NCI-H446 treated with DMSO at 0.1 percent for 48 hours (cell line): Measurements from ENCODE around the gene DNAH7.

Experiments used
- DNase-seq: peaks from one replicate; lab custom pipeline; 2025; lab: John Stamatoyannopoulos, UW

Gene DNAH7

GRCh38 chr2:195863121-195863520 lies 205.5 kb downstream of the DNAH7 start:
- no peak for DNase-seq

DNA sequence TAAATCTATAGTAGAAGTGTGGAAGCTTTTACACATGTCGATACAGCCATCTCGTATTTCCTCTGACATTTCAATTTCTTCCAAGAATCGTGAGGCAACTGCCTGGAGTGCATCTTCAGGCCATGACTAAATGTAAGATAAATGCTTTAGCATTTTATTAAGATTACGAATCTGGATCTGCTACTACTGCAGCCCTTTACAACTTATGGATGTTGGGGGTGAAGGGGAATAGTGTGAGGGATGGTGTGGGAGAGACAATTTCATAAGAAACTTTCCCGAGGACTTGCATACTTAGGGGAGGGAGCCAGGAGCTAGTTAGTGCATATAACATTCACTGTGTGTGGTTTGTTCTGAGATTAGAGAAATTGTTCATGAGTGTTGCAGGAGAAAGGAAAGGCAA lies 206.8 kb downstream of the DNAH7 start:
- no peak for DNase-seq

- no peak for DNase-seq
Observed at GRCh38 chr2:195859513-195859912, 209.1 kb downstream of the DNAH7 start.

DNA sequence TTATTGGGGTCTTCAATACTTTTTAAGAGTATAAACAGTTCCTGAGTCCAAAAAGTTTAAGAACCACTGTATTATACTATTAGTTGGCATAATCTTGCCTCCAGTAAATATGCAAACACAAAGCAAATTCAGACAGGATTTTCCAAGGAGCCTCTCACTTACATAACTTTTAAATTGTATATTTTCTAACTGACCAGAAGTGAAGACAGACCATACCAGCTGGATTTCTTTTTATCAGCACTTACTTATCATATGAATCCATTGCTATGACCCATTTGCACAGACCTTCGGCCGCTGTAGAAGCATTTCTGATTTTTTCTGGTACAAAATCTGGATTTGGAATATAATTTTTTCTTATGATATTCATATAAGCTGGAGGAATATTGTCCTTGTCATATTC lies 211.5 kb downstream of the DNAH7 start:
- DNase-seq: no peak

DNA sequence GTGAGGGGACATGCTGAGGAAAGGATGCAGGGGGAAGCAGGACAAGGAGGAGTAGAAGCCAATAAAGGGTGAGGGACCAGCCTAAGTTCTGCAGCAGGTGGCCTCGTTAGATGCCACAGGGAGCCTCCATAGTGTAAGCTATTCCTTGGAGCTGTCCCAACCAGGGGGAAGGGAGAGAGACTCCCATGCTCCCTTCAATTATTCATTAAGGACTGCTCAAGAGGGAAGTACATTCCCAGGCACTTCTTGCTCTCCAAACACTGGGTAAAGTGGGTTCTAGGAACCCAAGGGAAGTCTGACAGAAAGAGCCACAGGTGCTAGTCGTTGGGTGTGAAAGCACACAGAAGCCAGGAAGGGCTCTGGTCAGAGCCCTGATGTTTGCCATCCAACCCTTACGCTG lies 217.9 kb downstream of the DNAH7 start:
- DNase-seq: no peak

DNA sequence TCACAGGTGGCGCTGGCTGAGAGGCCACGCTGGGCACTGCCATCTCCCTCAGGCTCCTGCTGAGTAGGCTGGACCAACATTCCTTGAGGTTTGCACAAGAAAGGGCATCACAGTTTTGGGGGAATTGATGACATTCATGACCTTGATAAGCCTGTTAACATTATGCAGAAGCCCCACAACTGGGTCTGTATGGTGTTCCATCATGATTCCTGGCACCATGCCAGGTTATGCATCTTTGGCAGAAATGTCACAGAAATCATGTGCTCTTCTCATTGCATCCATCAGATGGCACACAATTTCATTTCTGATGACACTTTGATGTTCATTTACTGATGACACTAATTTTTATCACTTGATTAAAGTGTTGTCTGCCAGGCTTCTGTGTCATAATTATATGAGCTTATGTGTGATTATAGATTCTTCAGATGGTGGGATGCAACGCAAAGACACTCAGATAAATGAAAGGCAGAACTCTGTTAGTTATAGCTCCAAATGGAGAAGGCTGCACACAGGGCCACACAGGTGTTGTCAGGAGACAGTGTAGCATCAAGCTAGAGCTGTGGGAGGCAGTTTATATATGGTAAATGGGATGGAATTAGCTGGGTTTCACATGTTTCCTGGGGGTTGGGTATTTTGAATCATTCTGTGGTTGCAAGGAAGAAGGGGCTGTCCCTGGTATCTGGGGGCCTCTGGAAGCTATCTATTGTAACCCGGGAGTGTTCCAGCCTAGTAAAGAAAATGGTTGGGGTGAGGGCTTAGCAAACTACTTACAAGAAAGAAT lies 220.3 kb downstream of the DNAH7 start:
- DNase-seq: no peak

DNA sequence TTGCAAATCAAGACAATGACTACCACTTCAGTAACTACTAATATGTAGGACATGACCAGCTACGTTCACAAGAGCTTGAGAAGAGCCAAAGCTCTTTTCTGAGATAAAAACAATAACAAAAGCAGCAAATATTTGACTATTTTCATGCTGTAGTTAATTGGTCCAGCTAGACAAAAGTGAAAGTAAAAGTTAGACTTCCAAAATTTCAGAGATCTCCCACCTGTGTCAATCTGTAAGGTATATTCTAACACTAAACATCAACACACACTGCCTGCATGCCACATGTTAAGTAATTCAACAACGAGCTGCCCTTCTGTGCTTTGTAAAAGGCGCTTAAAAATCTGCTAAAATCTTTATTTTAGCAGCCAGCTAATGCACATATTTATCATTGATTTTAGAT lies 225.7 kb downstream of the DNAH7 start:
- no peak for DNase-seq

DNA sequence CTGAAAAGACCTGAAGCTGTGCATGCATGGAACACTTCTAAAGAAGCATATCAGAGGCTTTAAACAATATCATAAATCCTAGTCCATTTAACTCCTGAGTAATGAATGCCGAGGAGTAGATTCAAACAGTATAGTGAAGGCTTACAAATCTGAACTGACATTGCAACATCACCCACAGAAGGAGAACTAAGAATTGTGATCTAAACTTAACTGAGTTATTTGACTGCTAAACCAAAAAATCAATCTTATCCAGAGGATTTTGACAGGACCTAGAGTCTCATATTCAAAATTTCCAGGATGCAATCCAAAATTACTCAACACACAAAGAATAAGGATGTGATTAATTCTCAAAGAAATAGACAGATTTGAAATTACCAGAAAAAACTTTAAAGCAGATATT lies 230.6 kb downstream of the DNAH7 start:
- no peak for DNase-seq

DNA sequence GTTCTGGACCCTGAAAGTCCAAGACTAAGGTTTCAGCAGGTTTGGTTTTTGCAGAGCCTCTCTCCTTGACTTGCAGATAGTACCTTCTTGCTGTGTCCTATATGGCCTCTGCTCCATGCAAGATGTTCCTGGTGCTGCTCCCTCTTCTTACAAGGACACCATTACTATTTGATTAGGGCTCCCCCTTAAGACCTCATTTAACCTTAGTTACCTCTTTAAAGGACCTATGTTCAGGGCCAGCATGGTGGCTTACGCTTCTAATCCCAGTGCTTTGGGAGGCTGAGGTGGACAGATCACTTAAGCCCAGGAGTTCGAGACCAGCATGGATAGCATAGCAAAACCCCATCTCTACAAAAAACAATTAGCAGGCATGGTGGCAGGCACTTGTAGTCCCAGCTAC lies 232.6 kb downstream of the DNAH7 start:
- DNase-seq: no peak

DNA sequence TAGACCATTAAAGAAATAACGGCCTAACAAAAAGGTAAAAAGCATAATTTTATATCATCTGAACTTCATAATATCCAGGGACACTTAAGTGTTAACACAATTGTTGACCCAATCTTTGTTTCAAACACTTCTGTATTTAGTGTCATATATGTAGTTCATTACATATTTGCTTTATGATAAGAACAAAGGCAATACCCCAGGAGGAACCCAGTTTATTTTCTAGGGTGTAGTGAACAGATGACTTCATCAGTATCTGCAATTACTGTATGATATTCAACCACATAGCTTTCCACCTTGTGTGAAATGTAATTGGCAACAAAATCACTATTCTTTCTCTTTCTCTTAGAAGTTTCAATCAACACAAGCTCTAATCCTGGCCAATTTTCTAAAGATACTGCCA lies 233.8 kb downstream of the DNAH7 start:
- DNase-seq: no peak

DNA sequence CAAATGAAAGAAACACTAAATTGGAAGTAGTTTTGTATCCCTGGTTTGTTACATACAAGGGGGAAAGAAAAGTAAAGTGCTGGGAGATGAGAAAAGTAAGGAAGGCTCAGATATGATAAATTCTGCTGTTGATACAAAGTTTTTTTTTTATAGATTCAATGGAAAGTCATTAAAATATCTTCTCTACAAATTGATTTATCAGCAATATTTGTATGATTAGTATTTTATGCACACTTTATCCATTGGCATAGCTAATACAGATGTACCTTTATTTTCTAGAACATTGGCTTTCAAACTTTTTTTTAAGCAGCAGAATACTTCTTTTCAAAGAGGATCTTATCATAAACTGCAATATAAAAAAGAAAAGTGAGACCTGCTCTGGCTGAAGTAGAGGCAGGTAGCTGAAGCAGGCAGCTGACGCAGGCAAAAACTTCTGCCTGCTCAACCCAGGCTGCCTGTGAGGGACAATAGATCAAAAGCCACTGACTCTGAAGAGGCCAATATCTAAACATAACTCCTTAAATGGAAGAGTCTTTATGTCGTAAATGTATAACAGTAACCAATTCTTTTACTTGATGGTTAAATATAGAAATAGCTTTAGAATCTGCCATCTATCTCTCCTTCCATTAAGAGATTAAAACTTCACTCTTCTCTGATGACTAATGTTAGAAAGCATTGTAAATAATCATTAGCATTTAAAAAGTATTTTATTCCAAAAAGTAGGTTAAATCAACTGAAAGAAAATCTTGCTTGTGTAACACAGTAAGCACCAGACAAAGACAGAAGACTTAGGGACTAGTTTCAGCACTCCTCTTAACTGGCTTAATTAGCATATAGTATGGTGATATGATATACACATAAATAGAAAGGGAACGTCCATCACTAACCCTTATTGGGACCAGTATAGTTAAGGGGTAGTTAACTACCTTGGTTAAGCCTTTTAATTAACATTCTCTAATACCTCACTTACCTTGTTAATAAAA lies 237.4 kb downstream of the DNAH7 start:
- no peak for DNase-seq

DNA sequence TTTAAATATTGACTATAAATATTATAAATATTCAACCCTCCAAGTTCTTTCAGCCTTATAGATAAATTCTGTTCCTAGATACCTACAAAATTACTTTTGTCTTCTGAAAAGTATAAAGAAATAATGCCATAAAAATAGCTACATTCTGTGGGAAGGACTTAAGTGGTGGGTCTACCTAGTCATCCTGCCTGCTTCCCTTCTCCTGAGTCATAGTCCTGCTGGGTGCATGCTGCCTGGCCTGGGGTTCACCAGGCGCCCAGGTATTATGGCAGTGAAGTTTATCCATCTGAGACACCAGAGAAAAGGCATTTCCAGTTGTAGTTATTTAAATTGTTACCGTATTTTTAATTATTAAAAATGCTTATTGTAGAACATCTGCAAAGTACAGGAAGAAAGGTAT lies 244.2 kb downstream of the DNAH7 start:
- no peak for DNase-seq

DNA sequence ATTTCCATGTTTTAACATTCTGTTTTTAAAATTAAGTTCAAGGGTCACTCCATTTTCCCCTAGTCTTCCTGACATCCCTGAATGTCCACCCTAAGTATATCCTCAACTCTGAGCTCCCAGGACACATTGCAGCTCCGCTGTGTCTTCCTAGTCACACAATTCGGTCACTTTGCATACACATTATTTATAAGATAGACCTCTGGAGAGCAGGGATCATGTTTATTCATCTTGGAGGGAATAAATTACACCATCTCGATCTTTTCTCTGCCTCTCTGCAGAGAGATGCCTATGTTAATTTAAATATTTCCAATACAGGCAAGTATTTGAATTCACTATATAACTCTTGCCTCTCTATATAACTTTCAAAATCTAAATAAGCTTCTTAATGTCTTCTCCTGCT lies 245.4 kb downstream of the DNAH7 start:
- no peak for DNase-seq

DNA sequence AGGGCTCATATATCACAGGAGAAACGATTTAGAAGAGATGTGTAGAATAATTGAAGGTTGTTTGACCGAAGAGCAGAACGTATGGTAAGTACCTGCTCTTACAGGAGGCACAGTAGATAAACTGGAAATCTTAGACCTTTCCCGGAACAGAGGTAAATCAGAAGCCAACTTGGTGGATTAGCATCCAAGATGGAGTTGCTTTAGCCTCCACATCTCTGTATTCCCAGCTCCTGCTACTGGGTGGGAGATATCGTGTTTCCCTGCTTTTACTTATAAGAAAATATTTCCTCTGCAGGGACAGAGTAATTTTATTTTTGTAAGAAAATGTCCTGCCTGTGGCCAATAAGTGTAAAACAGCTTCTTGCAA lies 247.1 kb downstream of the DNAH7 start:
- no peak for DNase-seq

DNA sequence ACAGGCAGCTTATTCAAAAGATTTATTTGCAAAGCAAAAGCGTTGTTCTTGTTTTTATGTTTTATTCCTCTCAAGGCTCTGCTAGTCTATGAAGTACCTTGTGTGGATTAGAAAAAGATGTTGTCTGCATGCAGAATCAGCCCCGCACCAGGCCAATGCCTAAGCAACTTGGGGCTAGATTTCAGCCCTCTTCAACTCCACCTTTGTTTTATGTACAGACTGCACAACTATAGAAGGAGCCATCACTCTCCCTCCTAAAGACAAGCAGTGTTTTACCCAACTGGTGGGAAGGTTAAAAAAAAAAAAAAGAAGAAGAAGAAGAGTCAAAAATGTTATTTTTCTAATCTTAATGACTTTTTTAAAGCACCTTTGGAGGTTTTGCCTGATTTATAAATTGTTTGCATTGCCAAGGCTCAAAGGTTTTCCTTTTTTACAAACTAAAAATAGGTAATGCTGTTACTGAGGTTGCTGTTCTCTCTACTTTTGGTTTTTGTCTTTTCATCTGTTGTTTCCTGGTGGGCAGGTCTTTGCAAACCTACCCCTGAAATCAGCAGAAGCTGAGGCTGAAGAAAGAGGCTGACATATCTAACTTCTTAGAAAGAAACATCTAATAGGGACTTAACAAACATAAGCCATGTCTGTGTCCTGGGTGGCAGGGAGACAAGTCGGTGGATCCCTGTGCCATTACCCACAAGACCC lies 247.6 kb downstream of the DNAH7 start:
- no peak for DNase-seq

- DNase-seq: no peak
Observed at GRCh38 chr2:195820373-195820772, 248.3 kb downstream of the DNAH7 start.

GRCh38 chr2:195819276-195819675 lies 249.4 kb downstream of the DNAH7 start:
- no peak for DNase-seq

DNA sequence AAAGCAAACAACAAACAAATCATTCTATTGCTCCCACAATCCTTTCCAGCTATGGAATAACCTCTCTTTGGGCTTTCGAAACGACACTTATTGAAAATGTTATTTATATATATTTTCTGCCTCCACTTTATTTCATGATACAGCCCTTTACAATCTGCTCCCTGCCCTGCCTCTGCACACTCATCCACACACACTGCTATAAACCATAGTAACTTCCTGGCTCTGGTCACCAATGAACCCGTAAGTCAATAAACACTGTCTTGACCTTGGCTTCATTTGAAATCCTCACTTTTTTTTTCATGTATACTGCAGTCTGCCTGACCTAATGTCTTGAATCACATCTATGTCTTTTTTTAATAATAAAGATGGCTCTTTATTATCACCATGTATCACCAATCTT lies 250.1 kb downstream of the DNAH7 start:
- no peak for DNase-seq

GRCh38 chr2:195818106-195818505 lies 250.5 kb downstream of the DNAH7 start:
- DNase-seq: no peak

GRCh38 chr2:195815083-195815482 lies 253.6 kb downstream of the DNAH7 start:
- DNase-seq: no peak

DNA sequence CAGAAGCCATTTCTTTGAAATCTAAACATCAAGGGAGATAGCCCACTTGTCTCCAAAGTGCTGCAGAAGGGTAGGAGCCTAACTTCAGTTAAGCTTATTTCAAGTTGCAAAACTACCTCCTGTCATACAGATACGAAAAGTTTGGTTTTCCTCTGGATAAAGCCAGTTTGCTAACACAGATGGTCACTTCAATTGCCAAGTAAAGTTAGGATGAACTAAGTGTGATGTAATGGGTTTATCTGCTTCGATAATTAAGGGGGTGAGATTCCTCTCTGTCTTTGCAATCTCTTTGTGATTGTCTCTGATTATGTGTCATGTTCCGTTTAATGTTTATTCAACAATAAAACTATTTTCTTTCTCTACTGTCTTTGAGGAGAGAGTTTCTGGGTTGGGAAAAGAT lies 255.2 kb downstream of the DNAH7 start:
- DNase-seq: peak; percentile 18

GRCh38 chr2:195810340-195811098 lies 258.1 kb downstream of the DNAH7 start:
- DNase-seq: no peak
